CD14-positive monocyte (primary cell): ENCODE results near the gene CFAP20DC. TPM values are rescaled to one million over a fixed set of nuclear protein-coding genes. Genes with fewer than 3 reads are reported as not detected.

Experiments
- DNase-seq, 3 donors: peaks; one replicate each; pipeline ENCODE4 v3.0.0-alpha.2; 2011 to 2022
- H2AFZ ChIP-seq: 2 replicates; pipeline ENCODE4 v1.6.0; 2012; ENCODE audit warnings: mild to moderate bottlenecking, low read depth, low read length, inconsistent platforms; ENCODE audit not compliant: insufficient read depth, poor library complexity, severe bottlenecking
- H3K27ac ChIP-seq, 2 donors: 1 replicate in 1 of 2; 2 replicates in 1 of 2; pipeline ENCODE4 v1.5.1; 2012 to 2013; ENCODE audit warnings: low read length in 2 of 2, control low read depth in 1 of 2, inconsistent platforms in 1 of 2, low read depth in 1 of 2, mild to moderate bottlenecking in 1 of 2
- H3K27me3 ChIP-seq, 2 donors: one replicate each; pipeline versions ENCODE4 v1.6.0 to v1.6.1; 2011 to 2013; ENCODE audit warnings: low read length in 2 of 2; ENCODE audit not compliant: control insufficient read depth in 2 of 2, insufficient read depth in 2 of 2
- H3K36me3 ChIP-seq, 2 donors: replicated peaks in 1 of 2; 1 replicate in 1 of 2; 2 replicates in 1 of 2; pipeline versions ENCODE4 v1.5.1 to v1.6.1; 2012 to 2013; ENCODE audit warnings: low read length in 2 of 2, control low read depth in 1 of 2, inconsistent platforms in 1 of 2, mild to moderate bottlenecking in 1 of 2; ENCODE audit not compliant: insufficient read depth in 2 of 2, control insufficient read depth in 1 of 2
- H3K4me1 ChIP-seq, 2 donors: 1 replicate in 1 of 2; 2 replicates in 1 of 2; pipeline versions ENCODE4 v1.5.1 to v1.6.1; 2012 to 2013; ENCODE audit warnings: low read length in 2 of 2, control low read depth in 1 of 2, inconsistent platforms in 1 of 2, mild to moderate bottlenecking in 1 of 2, moderate library complexity in 1 of 2; ENCODE audit not compliant: insufficient read depth in 2 of 2, control insufficient read depth in 1 of 2
- H3K4me2 ChIP-seq: replicated peaks from 2 replicates; pipeline ENCODE3; 2012; ENCODE audit warnings: low read length, moderate library complexity, mild to moderate bottlenecking; ENCODE audit not compliant: poor library complexity, severe bottlenecking; ENCODE audit errors: extremely low read depth
- H3K4me3 ChIP-seq, 3 experiments: fragments of 200-600 bp in 1 of 3; sonication (generic) in 1 of 3; replicated peaks in 1 of 3; 1 replicate in 2 of 3; 2 replicates in 1 of 3; pipeline ENCODE4 v1.5.1; 2011 to 2013; ENCODE audit warnings: low read length in 3 of 3, mild to moderate bottlenecking in 3 of 3, control low read depth in 2 of 3, low read depth in 2 of 3, inconsistent platforms in 1 of 3, moderate library complexity in 1 of 3
- H3K79me2 ChIP-seq: 2 replicates; pipeline ENCODE4 v1.6.0; 2012; ENCODE audit warnings: mild to moderate bottlenecking, control low read depth, inconsistent platforms, low read length, moderate library complexity; ENCODE audit not compliant: insufficient read depth
- H3K9ac ChIP-seq: 2 replicates; pipeline ENCODE4 v1.6.0; 2017; ENCODE audit warnings: low read length, mild to moderate bottlenecking; ENCODE audit not compliant: insufficient read depth, poor library complexity, severe bottlenecking
- H3K9me3 ChIP-seq, 2 donors: replicated peaks in 1 of 2; 1 replicate in 1 of 2; 2 replicates in 1 of 2; pipeline versions ENCODE4 v1.5.1 to v1.6.1; 2012 to 2013; ENCODE audit warnings: low read length in 2 of 2, control low read depth in 1 of 2; ENCODE audit not compliant: control insufficient read depth in 1 of 2, insufficient read depth in 1 of 2
- H4K20me1 ChIP-seq: 2 replicates; pipeline ENCODE4 v1.6.0; 2012; ENCODE audit warnings: mild to moderate bottlenecking, low read length, control low read depth, moderate library complexity; ENCODE audit not compliant: insufficient read depth
- H3K27ac Mint-ChIP-seq, 7 donors: one replicate each; pipeline ENCODE4 v1.8.0; 2020; ENCODE audit warnings: mild to moderate bottlenecking in 7 of 7, mixed read lengths in 7 of 7, moderate library complexity in 6 of 7, inconsistent platforms in 2 of 7
- H3K27me3 Mint-ChIP-seq, 3 donors: one replicate each; pipeline ENCODE4 v1.8.0; 2021 to 2022; ENCODE audit warnings: low read depth in 3 of 3, mild to moderate bottlenecking in 3 of 3, mixed read lengths in 3 of 3, moderate library complexity in 3 of 3, inconsistent platforms in 1 of 3
- H3K36me3 Mint-ChIP-seq, 2 donors: one replicate each; pipeline ENCODE4 v1.8.0; 2020; ENCODE audit warnings: mixed read lengths in 2 of 2, inconsistent platforms in 1 of 2, mild to moderate bottlenecking in 1 of 2
- H3K4me1 Mint-ChIP-seq: one replicate; pipeline ENCODE4 v1.8.0; 2020; ENCODE audit warnings: mild to moderate bottlenecking, mixed read lengths
- H3K4me3 Mint-ChIP-seq, 2 donors: one replicate each; pipeline ENCODE4 v1.8.0; 2020; ENCODE audit warnings: mild to moderate bottlenecking in 2 of 2, mixed read lengths in 2 of 2, moderate library complexity in 1 of 2
- H3K9me3 Mint-ChIP-seq, 7 donors: one replicate each; pipeline ENCODE4 v1.8.0; 2020 to 2022; ENCODE audit warnings: mixed read lengths in 7 of 7, mild to moderate bottlenecking in 6 of 7, moderate library complexity in 6 of 7, inconsistent platforms in 2 of 7
- CTCF ChIP-seq: fragments of 200-600 bp; IDR thresholded peaks from one replicate; pipeline ENCODE4 v1.8.0; 2022; ENCODE audit warnings: antibody characterized with exemption, mild to moderate bottlenecking
- WGBS: methylation state at CpG from one replicate; pipeline ENCODE4 v1.1.5; 2013; ENCODE audit warnings: missing lambda C conversion rate; ENCODE audit not compliant: insufficient coverage; 5-methylcytosine and 5-hydroxymethylcytosine counted together
- intact Hi-C, 2 donors: fragments of 100-400 bp; cut with micrococcal nuclease; formaldehyde crosslinking; loops; one replicate each; pipeline versions ENCODE4 v1.15.0 to v1.15.1; 2023
- polyA plus RNA-seq, 3 donors: library from polyadenylated mRNA; depleted of rRNA in 1 of 3; unstranded in 2 of 3; stranded (reverse) in 1 of 3; fragments of 300-500 nt in 2 of 3; fragments of >200 nt in 1 of 3; fragmentation: Illumina TruSeq in 2 of 3; gene quantifications; 1 replicate in 2 of 3; 2 replicates in 1 of 3; pipeline ENCODE4 v1.2.3, GENCODE V29; 2012 to 2021

CFAP20DC gene
- polyA plus RNA-seq, 3 donors = not detected

GRCh38 chr3:59064728-59065127 lies 14.9 kb upstream of the CFAP20DC start:
- no peak overlapping the region for H3K27ac ChIP-seq
- Mint-ChIP-seq H3K4me1 (no peaks in the 10 kb centered on the region), H3K36me3 (no peaks in the 10 kb centered on the region), H3K4me3 (no peak overlapping the region), H3K9me3 (peaks cover 0 to 6% (median 5%) of the 10 kb centered on the region in 7 donors), H3K27ac (no peak overlapping the region), H3K27me3 (peaks cover 0 to 2% (median 1%) of the 10 kb centered on the region in 3 donors)
- H4K20me1 ChIP-seq = no peaks in the 10 kb centered on the region
- no peak overlapping the region for H3K9ac ChIP-seq
- H3K4me2 ChIP-seq = no peak overlapping the region
- TF ChIP-seq CTCF = no peak
- 100% methylated on average over 3 of the region's 3 CpGs for WGBS
- intact Hi-C loops = loop anchor here in 1 of 2 donors (5.0 kb wide), 1 partner anchor 427 kb away; no protein-coding TSS in a partner anchor
- no peak overlapping the region for H3K4me3 ChIP-seq
- no peak for DNase-seq
- no peaks in the 10 kb centered on the region for H3K79me2 ChIP-seq
- no peak overlapping the region for H2AFZ ChIP-seq
- H3K27me3 ChIP-seq = no peaks in the 10 kb centered on the region
- H3K36me3 ChIP-seq = no peaks in the 10 kb centered on the region
- peaks cover 0 to 6% of the 10 kb centered on the region in 2 donors for H3K9me3 ChIP-seq
- H3K4me1 ChIP-seq = no peaks in the 10 kb centered on the region

- H3K9ac ChIP-seq = no peak overlapping the region
- H3K4me1 ChIP-seq = no peaks in the 10 kb centered on the region
- Mint-ChIP-seq H3K27ac (no peak overlapping the region), H3K4me3 (no peak overlapping the region), H3K36me3 (no peaks in the 10 kb centered on the region), H3K27me3 (peaks cover 0 to 2% (median 1%) of the 10 kb centered on the region in 3 donors), H3K9me3 (peaks cover 0 to 6% (median 5%) of the 10 kb centered on the region in 7 donors), H3K4me1 (no peaks in the 10 kb centered on the region)
- H3K4me3 ChIP-seq = no peak overlapping the region
- no peak for DNase-seq
- no peak overlapping the region for H2AFZ ChIP-seq
- no peaks in the 10 kb centered on the region for H3K36me3 ChIP-seq
- no peaks in the 10 kb centered on the region for H3K27me3 ChIP-seq
- H3K9me3 ChIP-seq = peaks cover 0 to 6% of the 10 kb centered on the region in 2 donors
- no peak overlapping the region for H3K4me2 ChIP-seq
- 100% methylated on average over 2 of the region's 2 CpGs for WGBS
- intact Hi-C loops = loop anchor here in 1 of 2 donors (5.0 kb wide), 1 partner anchor 427 kb away; no protein-coding TSS in a partner anchor
- TF ChIP-seq CTCF = no peak
- no peaks in the 10 kb centered on the region for H4K20me1 ChIP-seq
- no peak overlapping the region for H3K27ac ChIP-seq
- no peaks in the 10 kb centered on the region for H3K79me2 ChIP-seq
These were observed 14.5 kb upstream of the CFAP20DC start for GRCh38 chr3:59064276-59064675.
